Adipose tissue (tissue), 3 donors: ENCODE results near the gene PDPR. TPM values are rescaled to one million over a fixed set of nuclear protein-coding genes. Genes with fewer than 3 reads are reported as not detected.
"Not testable (repeated sequence)": the region's sequence is repeated elsewhere in the genome, so short reads cannot be mapped to it uniquely, and the experiment has no call there.

Source experiments
- H3K27ac ChIP-seq: one replicate; pipeline ENCODE4 v1.5.1; 2013; ENCODE audit warnings: low read depth, low read length
- WGBS, 3 donors: extraction: QIAGEN DNeasy Blood & Tissue Kit; methylation state at CpG; one replicate each; pipeline ENCODE4 v1.1.7; 2013; 5-methylcytosine and 5-hydroxymethylcytosine counted together
- polyA plus RNA-seq, 3 donors: library from polyadenylated mRNA; stranded (reverse); fragments of 200-250 nt; gene quantifications; one replicate each; pipeline ENCODE4 v1.2.3, GENCODE V29; 2013
- donor health status: healthy with polysubstance abuse.
- donor health status: Bipolar disorder and iron deficiency.
- donor health status: healthy.

The PDPR gene
- polyA plus RNA-seq, 3 donors: 4.7 to 10.7 (median 5.4) TPM

GRCh38 chr16:70199170-70199569 lies 85.0 kb downstream of the PDPR start:
- 89 to 94% (median 91%) methylated on average over 9 of the region's 9 CpGs for WGBS, 3 donors

DNA sequence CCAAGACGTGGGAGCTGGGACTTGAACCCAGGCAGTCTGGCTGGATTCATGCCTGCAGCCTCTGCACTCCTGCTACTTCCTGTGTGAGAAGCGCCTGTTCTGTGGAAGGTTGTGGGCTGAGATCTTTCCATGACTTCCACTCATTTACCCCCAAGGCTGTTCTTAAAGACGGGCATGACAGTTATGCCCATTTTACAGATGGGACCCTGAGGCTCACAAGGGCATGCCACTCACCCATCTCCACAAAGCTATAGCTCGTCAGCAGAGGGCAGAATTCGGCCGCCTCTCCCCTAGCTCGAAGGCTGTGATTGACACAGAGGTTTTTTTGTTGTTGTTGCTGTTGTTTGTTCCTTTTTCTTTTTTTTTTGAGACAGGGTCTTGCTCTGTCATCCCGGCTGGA lies 85.9 kb downstream of the PDPR start:
- WGBS, 3 donors: 86 to 89% (median 87%) methylated on average over 8 of the region's 8 CpGs
- not testable (repeated sequence) for H3K27ac ChIP-seq

More at GRCh38 chr16:70199170-70199569, 85.0 kb downstream of the PDPR start:
- not testable (repeated sequence) for H3K27ac ChIP-seq

DNA sequence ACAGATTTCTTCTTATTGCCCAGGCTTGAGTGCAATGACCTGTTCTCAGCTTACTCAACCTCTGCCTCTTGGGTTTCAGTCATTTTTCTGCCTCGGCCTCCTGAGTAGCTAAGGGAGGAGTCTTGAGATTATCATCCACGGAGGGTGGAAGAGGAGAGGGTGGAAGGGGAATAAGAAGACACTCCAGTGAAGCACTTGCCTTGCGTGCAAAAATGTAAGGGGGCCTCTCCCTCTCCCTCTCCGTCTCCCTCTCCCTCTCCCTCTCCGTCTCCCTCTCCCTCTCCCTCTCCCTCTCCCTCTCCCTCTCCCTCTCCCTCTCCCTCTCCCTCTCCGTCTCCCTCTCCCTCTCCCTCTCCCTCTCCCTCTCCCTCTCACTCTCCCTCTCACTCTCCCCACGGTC lies 89.4 kb downstream of the PDPR start:
- WGBS, 3 donors: 69 to 86% (median 85%) methylated on average over 3 to 4 of the region's 7 CpGs
- not testable (repeated sequence) for H3K27ac ChIP-seq

DNA sequence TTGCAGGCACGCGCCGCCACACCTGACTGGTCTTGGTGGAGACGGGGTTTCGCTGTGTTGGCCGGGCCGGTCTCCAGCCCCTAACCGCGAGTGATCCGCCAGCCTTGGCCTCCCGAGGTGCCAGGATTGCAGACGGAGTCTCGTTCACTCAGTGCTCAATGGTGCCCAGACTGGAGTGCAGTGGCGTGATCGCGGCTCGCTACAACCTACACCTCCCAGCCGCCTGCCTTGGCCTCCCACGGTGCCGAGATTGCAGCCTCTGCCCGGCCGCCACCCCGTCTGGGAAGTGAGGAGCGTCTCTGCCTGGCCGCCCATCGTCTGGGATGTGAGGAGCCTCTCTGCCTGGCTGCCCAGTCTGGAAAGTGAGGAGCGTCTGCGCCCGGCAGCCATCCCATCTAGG lies 89.9 kb downstream of the PDPR start:
- 98 to 100% (median 99%) methylated on average over 9 to 18 of the region's 29 CpGs for WGBS, 3 donors
- H3K27ac ChIP-seq: not testable (repeated sequence)

GRCh38 chr16:70204668-70205405 lies 90.7 kb downstream of the PDPR start:
- H3K27ac ChIP-seq: not testable (repeated sequence)
- WGBS, 3 donors: 95 to 98% (median 95%) methylated on average over 7 to 38 of the region's 46 CpGs

DNA sequence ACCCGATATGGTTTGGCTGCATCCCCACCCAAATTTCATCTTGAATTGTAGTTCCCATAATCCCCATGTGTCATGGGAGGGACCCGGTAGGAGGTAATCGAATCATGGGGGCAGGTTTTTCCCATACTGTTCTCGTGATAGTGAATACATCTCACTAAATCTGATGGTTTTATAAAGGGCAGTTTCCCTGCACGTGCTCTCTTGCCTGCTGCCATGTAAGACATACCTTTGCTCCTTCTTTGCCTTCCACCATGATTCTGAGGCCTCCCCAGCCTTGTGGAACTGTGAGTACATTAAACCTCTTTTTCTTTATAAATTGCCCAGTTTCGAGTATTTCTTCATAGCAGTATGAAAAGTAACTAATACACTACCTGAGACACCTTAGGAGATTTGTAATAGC lies 92.2 kb downstream of the PDPR start:
- 74 to 96% (median 96%) methylated on average over 5 to 6 of the region's 6 CpGs for WGBS, 3 donors
- not testable (repeated sequence) for H3K27ac ChIP-seq

Other genes with a start within 250 kb of the PDPR start
- 1 to 10 TPM in 1 of 3 donors, under 1 TPM in 2; 0.67 to 1.1 (median 0.89) TPM for gene CLEC18A, start 163.0 kb upstream of the PDPR start, polyA plus RNA-seq
- under 1 TPM in 2 of 3 donors, not detected in 1; 0.01 to 0.10 TPM for gene CLEC18C, start 59.5 kb downstream of the PDPR start, polyA plus RNA-seq
- gene EXOSC6, start 137.6 kb downstream of the PDPR start, polyA plus RNA-seq: 10 to 100 TPM in 1 of 3 donors, 1 to 10 TPM in 2; 5.5 to 10.2 (median 9.1) TPM
- 10 to 100 TPM; 35.2 to 61.1 (median 39.0) TPM for gene AARS1, start 175.2 kb downstream of the PDPR start, polyA plus RNA-seq
- 10 to 100 TPM; 13.2 to 24.2 (median 21.1) TPM for gene DDX19B, start 184.9 kb downstream of the PDPR start, polyA plus RNA-seq
- gene DDX19A, start 232.6 kb downstream of the PDPR start, polyA plus RNA-seq: 10 to 100 TPM; 14.0 to 34.5 (median 25.0) TPM